Ovary (tissue), 3 donors: Measurements from ENCODE around the gene PDE7B.

ENCODE experiments used
- CTCF ChIP-seq, 3 donors: fragments of 450-650 bp in 2 of 3; fragments of 200-600 bp in 1 of 3; IDR thresholded peaks; one replicate each; pipeline versions ENCODE4 v1.5.1 to v1.8.0; 2016 to 2022; ENCODE audit warnings: antibody characterized with exemption in 3 of 3, mild to moderate bottlenecking in 1 of 3
- EP300 ChIP-seq: sonication (generic); formaldehyde crosslinking; IDR thresholded peaks from one replicate; pipeline ENCODE4 v1.6.1; 2017; ENCODE audit warnings: antibody characterized with exemption
- POLR2A ChIP-seq: fragments of 450-650 bp; IDR thresholded peaks from one replicate; pipeline ENCODE4 v1.6.1; 2017; ENCODE audit warnings: antibody characterized with exemption, mild to moderate bottlenecking, moderate library complexity
- donor health status: DM: no; HTN: no; CAD: no.

- TF ChIP-seq CTCF (IDR thresholded peaks at IDR 0.05) (no peak), POLR2A (no peak), EP300 (no peak)
Observed at GRCh38 chr6:136086686-136087085, 235.2 kb downstream of the PDE7B start.
